Measurements from ENCODE around the gene ZNF2.
"Not testable (repeated sequence)": the region's sequence is repeated elsewhere in the genome, so short reads cannot be mapped to it uniquely, and the experiment has no call there.

The ZNF2 gene

DNA sequence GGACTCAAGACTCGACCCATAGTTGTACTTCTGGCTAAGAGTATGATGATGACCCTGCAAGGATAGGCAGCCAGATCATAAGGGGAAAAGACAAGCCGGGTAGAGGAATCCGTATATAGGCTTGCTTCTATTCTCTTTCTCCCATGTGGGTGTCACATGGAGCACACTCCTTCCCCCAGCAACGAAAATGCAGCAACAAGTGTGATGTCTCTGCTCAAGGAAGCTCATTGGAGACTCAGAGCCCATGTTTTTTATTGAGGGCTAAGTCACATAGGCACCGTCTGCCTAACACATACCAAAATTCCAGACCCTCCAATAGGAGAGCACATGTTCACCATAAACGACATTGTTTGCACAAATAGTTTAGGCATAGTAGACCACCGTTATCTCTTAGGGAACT, 6.3 kb downstream of the ZNF2 start:
- H3K4me3 ChIP-seq (ENCODE audit: low read depth, low read length), result no peak overlapping the region
- DNase-seq (ENCODE audit: low read depth), result no peak
- TF ChIP-seq, protein P1, sequence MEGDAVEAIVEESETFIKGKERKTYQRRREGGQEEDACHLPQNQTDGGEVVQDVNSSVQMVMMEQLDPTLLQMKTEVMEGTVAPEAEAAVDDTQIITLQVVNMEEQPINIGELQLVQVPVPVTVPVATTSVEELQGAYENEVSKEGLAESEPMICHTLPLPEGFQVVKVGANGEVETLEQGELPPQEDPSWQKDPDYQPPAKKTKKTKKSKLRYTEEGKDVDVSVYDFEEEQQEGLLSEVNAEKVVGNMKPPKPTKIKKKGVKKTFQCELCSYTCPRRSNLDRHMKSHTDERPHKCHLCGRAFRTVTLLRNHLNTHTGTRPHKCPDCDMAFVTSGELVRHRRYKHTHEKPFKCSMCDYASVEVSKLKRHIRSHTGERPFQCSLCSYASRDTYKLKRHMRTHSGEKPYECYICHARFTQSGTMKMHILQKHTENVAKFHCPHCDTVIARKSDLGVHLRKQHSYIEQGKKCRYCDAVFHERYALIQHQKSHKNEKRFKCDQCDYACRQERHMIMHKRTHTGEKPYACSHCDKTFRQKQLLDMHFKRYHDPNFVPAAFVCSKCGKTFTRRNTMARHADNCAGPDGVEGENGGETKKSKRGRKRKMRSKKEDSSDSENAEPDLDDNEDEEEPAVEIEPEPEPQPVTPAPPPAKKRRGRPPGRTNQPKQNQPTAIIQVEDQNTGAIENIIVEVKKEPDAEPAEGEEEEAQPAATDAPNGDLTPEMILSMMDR (IDR thresholded peaks at IDR 0.05; ENCODE audit: low read depth, low read length, missing control alignments), result no peak

DNA sequence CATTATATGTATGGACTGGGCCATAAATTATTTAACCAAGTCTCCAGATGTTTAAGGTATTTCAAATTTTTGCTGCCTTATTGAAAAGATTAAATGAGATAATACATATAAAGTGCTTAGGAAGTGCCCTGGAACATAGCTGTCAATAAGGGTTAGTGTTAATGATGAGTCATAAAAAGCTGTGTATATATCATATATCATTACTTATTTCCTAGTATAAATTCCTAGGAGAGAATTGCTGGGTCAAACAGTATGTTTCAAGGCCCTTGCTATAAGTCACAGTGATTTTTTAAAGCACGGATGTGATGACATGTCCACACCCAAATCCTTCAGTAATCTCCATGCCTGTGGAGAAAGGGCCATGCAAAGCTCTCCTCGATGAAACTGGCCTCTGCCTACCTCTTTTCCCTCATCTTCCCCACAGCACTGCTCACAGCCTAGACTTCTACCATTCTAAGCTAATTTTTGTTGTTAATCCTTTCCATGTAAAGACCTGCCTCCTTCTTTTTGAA, 8.5 kb downstream of the ZNF2 start:
- H3K4me3 ChIP-seq (ENCODE audit: low read depth, low read length), result no peak overlapping the region
- TF ChIP-seq, protein P1 (IDR thresholded peaks at IDR 0.05; ENCODE audit: low read depth, low read length, missing control alignments), result no peak
- no peak for DNase-seq (ENCODE audit: low read depth)

DNA sequence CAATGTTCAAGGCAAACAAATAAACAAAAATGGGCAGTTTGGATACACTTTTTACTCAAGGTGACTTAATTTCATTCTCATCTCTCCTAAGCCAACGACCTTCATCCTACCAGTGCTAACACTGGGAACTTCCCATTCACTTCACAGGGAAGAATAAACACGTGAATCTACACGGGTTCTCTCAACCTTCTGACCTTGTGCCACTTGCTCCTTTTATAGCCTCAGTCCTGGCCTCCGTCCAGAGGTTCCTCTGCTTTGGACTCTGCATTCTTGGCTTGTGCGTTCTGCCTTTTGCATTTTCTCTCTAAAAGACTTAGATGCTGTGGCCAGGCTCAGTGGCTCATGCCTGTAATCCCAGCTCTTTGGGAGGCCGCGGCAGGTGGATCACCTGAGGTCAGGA, 13.8 kb downstream of the ZNF2 start:
- DNase-seq (ENCODE audit: low read depth), result no peak
- TF ChIP-seq, protein P1 (IDR thresholded peaks at IDR 0.05; ENCODE audit: low read depth, low read length, missing control alignments), result no peak
- no peak overlapping the region for H3K4me3 ChIP-seq (ENCODE audit: low read depth, low read length)

DNA sequence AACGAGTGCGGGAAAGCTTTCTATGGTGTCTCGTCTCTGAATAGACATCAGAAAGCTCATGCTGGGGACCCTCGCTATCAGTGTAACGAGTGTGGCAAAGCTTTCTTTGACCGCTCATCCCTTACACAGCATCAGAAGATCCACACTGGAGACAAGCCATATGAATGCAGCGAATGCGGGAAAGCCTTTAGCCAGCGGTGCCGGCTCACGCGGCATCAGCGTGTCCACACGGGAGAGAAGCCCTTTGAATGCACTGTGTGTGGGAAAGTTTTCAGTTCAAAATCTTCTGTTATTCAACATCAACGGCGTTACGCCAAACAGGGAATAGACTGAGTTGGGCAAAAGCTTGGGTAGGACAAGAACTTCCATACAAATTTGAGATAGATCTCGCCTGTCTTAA, 16.2 kb downstream of the ZNF2 start:
- DNase-seq (ENCODE audit: low read depth), result no peak
- H3K4me3 ChIP-seq (ENCODE audit: low read depth, low read length), result no peak overlapping the region
- TF ChIP-seq, protein P1 (IDR thresholded peaks at IDR 0.05; ENCODE audit: low read depth, low read length, missing control alignments), result no peak

DNA sequence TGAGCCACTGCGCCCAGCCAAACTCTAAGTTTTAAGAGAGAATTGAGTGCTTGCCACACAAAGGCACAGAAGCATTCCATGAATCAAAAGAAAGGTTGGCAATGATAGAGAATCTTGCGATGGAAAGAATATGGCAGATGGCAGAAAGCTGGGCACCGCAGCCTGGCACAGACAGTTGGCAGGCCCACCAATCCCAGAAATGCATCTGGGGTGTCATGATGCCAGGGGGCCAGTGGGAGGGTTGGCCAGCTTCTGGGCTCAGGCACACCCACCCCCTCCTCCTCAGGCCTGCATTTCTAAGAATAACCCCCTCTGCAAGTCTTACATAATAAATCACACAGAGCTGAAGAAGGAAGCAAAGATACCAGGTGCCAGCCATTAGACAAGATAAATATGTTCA, 19.6 kb downstream of the ZNF2 start:
- no peak for DNase-seq (ENCODE audit: low read depth)

DNA sequence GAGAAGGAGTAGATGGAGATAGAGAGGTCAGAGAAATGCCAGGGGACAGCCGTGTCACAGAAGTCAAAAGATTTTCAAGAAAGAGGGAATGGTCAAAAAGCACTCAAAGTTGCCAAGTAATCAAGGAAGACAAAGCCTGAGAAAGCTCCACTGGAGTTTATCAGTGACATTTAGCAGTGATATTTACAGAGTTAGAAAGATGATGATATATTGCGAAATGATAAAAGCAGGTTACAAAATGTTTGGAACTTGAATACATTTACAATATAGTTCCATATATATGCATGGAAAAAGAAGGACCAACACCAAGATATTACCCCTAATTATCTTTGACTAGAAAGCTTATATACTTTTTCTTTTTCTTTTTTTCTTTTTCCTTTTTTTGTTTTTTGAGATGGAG, 20.4 kb downstream of the ZNF2 start:
- no peak overlapping the region for H3K4me3 ChIP-seq (ENCODE audit: low read depth, low read length)
- DNase-seq (ENCODE audit: low read depth), result no peak
- TF ChIP-seq, protein P1 (IDR thresholded peaks at IDR 0.05; ENCODE audit: low read depth, low read length, missing control alignments), result no peak

More for the DNA sequence above, 19.6 kb downstream of the ZNF2 start:
- no peak overlapping the region for H3K4me3 ChIP-seq (ENCODE audit: low read depth, low read length)
- TF ChIP-seq, protein P1 (IDR thresholded peaks at IDR 0.05; ENCODE audit: low read depth, low read length, missing control alignments), result no peak

DNA sequence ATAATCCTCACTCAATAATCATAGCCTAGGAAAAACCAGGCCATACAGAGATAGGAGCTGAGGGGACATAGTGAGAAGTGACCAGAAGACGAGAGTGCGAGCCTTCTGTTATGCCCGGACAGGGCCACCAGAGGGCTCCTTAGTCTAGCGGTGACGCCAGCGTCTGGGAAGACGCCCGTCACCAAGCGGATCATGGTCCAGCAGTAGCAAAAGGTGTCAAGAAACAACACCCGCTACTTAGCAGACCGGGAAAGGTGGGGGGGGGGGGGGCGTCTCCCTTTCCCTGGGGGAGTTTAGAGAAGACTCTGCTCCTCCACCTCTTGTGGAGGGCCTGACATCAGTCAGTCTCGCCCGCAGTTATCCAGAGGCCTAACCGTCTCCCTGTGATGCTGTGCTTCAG, 27.3 kb downstream of the ZNF2 start:
- DNase-seq (ENCODE audit: low read depth); H3K4me3 ChIP-seq (ENCODE audit: low read depth, low read length): not testable (repeated sequence)
- TF ChIP-seq, protein P1 (IDR thresholded peaks at IDR 0.05; ENCODE audit: low read depth, low read length, missing control alignments), result peak; percentile 58
